GM11168 (cell line): ENCODE measurements around the gene GREB1L.

Experiments
- in situ Hi-C: fragments of 300-500 bp; cut with MboI; formaldehyde crosslinking; loops from one replicate; pipeline ENCODE4 v1.12.0; 2022; ENCODE audit warnings: low sequenced_read_pairs; ENCODE audit not compliant: unreplicated experiment

The GREB1L gene

DNA sequence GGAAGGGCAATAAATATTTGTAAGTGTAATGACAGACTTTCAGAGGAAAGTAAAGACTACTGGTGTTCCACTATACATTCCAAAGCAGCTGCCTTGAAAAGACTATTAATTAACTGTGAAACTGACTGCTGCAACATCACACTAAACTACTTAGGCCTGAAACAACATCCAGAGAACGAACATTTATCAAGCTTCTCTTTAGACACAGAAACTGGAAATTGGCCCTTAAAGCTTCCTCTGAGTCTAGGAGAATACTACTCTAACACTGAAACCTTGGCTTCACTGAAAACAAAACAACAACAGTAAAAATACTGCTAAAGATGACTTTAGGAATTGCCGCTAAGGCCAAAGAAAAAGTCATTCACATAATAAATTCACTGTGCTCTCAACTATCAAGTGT is 283.9 kb downstream of the GREB1L start:
- in situ Hi-C loops, result no loop called here

- in situ Hi-C loops, result no loop called here
Observed at GRCh38 chr18:21526463-21526862, 284.4 kb downstream of the GREB1L start.

- in situ Hi-C loops, result no loop called here
Observed at GRCh38 chr18:21534327-21534726, 292.3 kb downstream of the GREB1L start.

DNA sequence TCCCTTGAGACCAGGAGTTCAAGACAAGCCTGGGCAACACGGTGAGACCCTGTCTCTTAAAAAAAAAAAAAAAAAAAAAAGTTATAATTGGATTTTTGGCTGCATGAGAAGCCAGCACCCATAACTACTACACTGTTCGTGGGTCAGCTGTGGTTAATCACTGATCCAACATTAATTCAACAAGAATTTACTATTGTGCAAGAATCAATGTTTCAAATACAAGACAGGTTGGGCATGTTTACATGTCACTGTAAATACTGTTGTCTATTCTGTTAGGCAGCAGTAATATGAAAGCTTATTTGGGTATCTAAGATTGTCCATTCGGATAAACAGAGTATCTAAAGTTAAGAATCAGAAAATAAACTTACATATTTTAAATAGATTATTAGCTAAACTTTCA is 296.2 kb downstream of the GREB1L start:
- in situ Hi-C loops, result no loop called here

- in situ Hi-C loops, result no loop called here
Observed at GRCh38 chr18:21546423-21546822, 304.4 kb downstream of the GREB1L start.

- in situ Hi-C loops, result no loop called here
Observed at GRCh38 chr18:21548647-21549046, 306.6 kb downstream of the GREB1L start.

- in situ Hi-C loops, result no loop called here
Observed at GRCh38 chr18:21550510-21550970, 308.5 kb downstream of the GREB1L start.

DNA sequence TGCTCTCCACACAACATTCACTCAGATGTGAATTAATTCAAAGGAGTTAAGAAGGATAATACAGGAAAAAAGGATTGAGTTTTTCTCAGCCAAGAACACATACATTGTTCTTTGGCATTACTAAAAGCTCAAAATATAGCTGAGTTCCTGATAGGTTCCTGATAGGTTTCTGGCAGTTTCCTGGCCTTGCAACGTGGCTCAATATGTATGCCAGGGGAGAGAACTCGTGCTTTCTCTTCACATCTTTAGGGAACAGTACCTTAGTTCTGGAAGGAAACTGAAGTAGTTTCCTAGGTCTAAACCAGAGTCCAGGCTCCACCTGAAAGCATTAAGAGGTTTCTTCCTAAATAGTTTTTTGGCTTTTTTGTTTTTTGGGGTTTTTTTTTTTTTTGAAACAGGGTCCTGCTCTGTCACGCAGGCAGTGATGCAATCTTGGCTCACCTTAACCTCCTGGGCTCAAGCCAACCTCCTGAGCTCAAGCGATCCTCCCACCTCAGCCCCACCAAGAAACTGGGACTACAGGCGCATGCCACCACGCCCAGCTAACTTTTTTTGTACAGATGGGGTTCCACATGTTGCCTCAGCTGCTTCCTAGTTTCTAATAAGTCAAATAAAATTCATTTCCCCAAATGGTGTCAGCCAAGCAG is 315.7 kb downstream of the GREB1L start:
- in situ Hi-C loops, result no loop called here

GRCh38 chr18:21559195-21559594 is 317.2 kb downstream of the GREB1L start:
- in situ Hi-C loops, result no loop called here

- in situ Hi-C loops, result no loop called here
Observed at GRCh38 chr18:21571772-21572171, 329.7 kb downstream of the GREB1L start.
